Spleen (tissue), 11 donors: ENCODE results near the gene PDGFRB. TPM values are rescaled to one million over a fixed set of nuclear protein-coding genes. Genes with fewer than 3 reads are reported as not detected.

Source experiments
- DNase-seq: peaks from one replicate; pipeline ENCODE4 v3.0.0-alpha.2; 2020
- H3K27ac ChIP-seq, 8 donors: fragments of 200-600 bp; sonication (generic) in 7 of 8; 1 replicate in 4 of 8; 2 replicates in 4 of 8; pipeline versions ENCODE4 v1.5.0 to v1.8.0; 2016 to 2021; ENCODE audit warnings: inconsistent platforms in 4 of 8, mild to moderate bottlenecking in 4 of 8, moderate library complexity in 1 of 8
- H3K27me3 ChIP-seq, 7 donors: fragments of 200-600 bp; sonication (generic) in 6 of 7; replicated peaks in 1 of 7; 1 replicate in 4 of 7; 2 replicates in 3 of 7; pipeline versions ENCODE4 v1.5.0 to v1.8.0; 2016 to 2021; ENCODE audit warnings: inconsistent platforms in 3 of 7, mild to moderate bottlenecking in 1 of 7
- H3K36me3 ChIP-seq, 6 donors: fragments of 200-600 bp; sonication (generic) in 5 of 6; 1 replicate in 4 of 6; 2 replicates in 2 of 6; pipeline versions ENCODE4 v1.5.0 to v1.8.0; 2016 to 2021; ENCODE audit warnings: inconsistent platforms in 2 of 6
- H3K4me1 ChIP-seq, 6 donors: fragments of 200-600 bp; sonication (generic) in 5 of 6; 1 replicate in 3 of 6; 2 replicates in 3 of 6; pipeline versions ENCODE4 v1.5.0 to v1.8.0; 2016 to 2021; ENCODE audit warnings: inconsistent platforms in 3 of 6
- H3K4me3 ChIP-seq, 8 donors: fragments of 200-600 bp; sonication (generic) in 7 of 8; 1 replicate in 4 of 8; 2 replicates in 4 of 8; pipeline versions ENCODE4 v1.5.0 to v1.8.0; 2016 to 2021; ENCODE audit warnings: inconsistent platforms in 4 of 8, mild to moderate bottlenecking in 4 of 8, moderate library complexity in 2 of 8
- H3K9me3 ChIP-seq, 8 donors: fragments of 200-600 bp; sonication (generic) in 7 of 8; 1 replicate in 4 of 8; 2 replicates in 4 of 8; pipeline versions ENCODE4 v1.5.0 to v1.8.0; 2016 to 2021; ENCODE audit warnings: inconsistent platforms in 4 of 8
- CTCF ChIP-seq, 11 experiments: fragments of 200-600 bp in 7 of 11; fragments of 450-650 bp in 4 of 11; sonication (generic) in 4 of 11; IDR thresholded peaks in 8 of 11; conservative IDR thresholded peaks in 3 of 11; 1 replicate in 7 of 11; 2 replicates in 4 of 11; pipeline versions ENCODE4 v1.4.0 to v1.8.0; 2016 to 2021; ENCODE audit warnings: antibody characterized with exemption in 11 of 11, inconsistent platforms in 4 of 11, mild to moderate bottlenecking in 1 of 11
- POLR2A ChIP-seq, 3 donors: fragments of 450-650 bp; IDR thresholded peaks; one replicate each; pipeline ENCODE4 v1.5.1; 2017; ENCODE audit warnings: antibody characterized with exemption in 3 of 3, mild to moderate bottlenecking in 1 of 3
- POLR2AphosphoS5 ChIP-seq, 3 donors: sonication (generic); formaldehyde crosslinking; IDR thresholded peaks; one replicate each; pipeline ENCODE4 v1.5.1; 2017; ENCODE audit warnings: antibody characterized with exemption in 3 of 3
- WGBS, 5 donors: extraction: QIAGEN DNeasy Blood & Tissue Kit in 3 of 5; methylation state at CpG; one replicate each; pipeline versions ENCODE4 v1.1.5 to v1.1.7; 2013 to 2018; 5-methylcytosine and 5-hydroxymethylcytosine counted together
- intact Hi-C: fragments of 100-400 bp; cut with DNase I; formaldehyde crosslinking; loops from one replicate; pipeline ENCODE4 v1.15.0; 2023; ENCODE audit warnings: low total_unique reads
- polyA plus RNA-seq, 3 donors: library from polyadenylated mRNA; stranded (reverse); fragments of 200-250 nt; gene quantifications; one replicate each; pipeline ENCODE4 v1.2.1, GENCODE V29; 2013
- total RNA-seq, 7 donors: library from RNA; depleted of rRNA in 3 of 7; stranded (reverse); fragments of >200 nt in 3 of 7; fragmentation: NEBNext Ultra II Directional in 4 of 7; extraction: Animal tissue kit (Norgen Biotek cat#: 25700) in 4 of 7; gene quantifications; one replicate each; pipeline versions ENCODE4 v1.1.0 to v1.2.1, GENCODE V29; 2016 to 2021
- donor health status: healthy with polysubstance abuse.
- donor health status: DM: no; HTN: no; CAD: no; lungs with moderate emphysema.
- donor health status: DM: no; HTN: no; CAD: no.
- donor health status: Bipolar disorder and iron deficiency.
- donor health status: healthy.
- donor health status: DM: no; HTN: no; CAD: no.
- donor health status: DM: yes; HTN: yes; CAD: no.

Gene PDGFRB
- total and polyA plus RNA-seq, 10 donors: 12.8 to 144 (median 88.5) TPM

- H3K9me3 ChIP-seq: no peaks in the 10 kb centered on the region
- no peak for DNase-seq
- WGBS, 5 donors: 64 to 84% (median 79%) methylated on average over 5 of the region's 5 CpGs
- H3K4me1 ChIP-seq: peaks cover 0 to 10% (median 3%) of the 10 kb centered on the region in 6 donors
- no peak overlapping the region for H3K27ac ChIP-seq
- H3K27me3 ChIP-seq: peaks cover 0 to 21% (median 0%) of the 10 kb centered on the region in 7 donors
- intact Hi-C loops: no loop called here
- no peak overlapping the region for H3K4me3 ChIP-seq
- no peaks in the 10 kb centered on the region for H3K36me3 ChIP-seq
- TF ChIP-seq POLR2A (IDR thresholded peaks at IDR 0.05) (no peak), CTCF (IDR thresholded peaks at IDR 0.05 in 8 of 11, conservative IDR thresholded peaks at IDR 0.05 in 3 of 11) (peak in 5 of 11 experiments; percentile 30 to 50 (median 34)), POLR2AphosphoS5 (IDR thresholded peaks at IDR 0.05) (no peak)
These were observed 19.9 kb upstream of the PDGFRB start for GRCh38 chr5:150175536-150175935.

DNA sequence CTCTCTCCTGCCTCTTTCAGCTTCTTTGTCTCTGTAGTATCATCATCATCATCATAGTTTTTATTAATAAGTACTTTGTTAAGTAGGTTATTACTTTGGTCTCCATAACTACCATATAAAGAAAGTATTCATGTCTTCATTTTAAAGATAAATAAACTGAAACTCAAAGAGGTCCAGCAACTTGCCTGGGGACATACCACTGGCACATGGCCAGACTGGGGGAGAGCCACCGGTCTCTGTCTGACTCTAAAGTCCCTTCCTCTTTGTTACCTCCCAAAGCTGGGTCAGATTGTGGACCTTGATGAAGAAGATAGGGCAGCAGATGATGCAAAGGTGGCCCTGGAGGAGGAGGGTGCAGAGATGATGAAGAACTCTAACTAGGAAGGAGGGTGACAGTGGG is 19.4 kb upstream of the PDGFRB start:
- TF ChIP-seq CTCF (IDR thresholded peaks at IDR 0.05 in 8 of 11, conservative IDR thresholded peaks at IDR 0.05 in 3 of 11) (no peak), POLR2A (IDR thresholded peaks at IDR 0.05) (no peak), POLR2AphosphoS5 (IDR thresholded peaks at IDR 0.05) (no peak)
- Histone ChIP-seq H3K9me3 (no peaks in the 10 kb centered on the region), H3K27ac (no peak overlapping the region), H3K4me1 (peaks cover 0 to 5% (median 0%) of the 10 kb centered on the region in 6 donors), H3K4me3 (no peak overlapping the region), H3K36me3 (no peaks in the 10 kb centered on the region), H3K27me3 (peaks cover 0 to 26% (median 0%) of the 10 kb centered on the region in 7 donors)
- 65 to 90% (median 73%) methylated on average over 1 of the region's 1 CpG for WGBS, 5 donors
- no peak for DNase-seq
- intact Hi-C loops: no loop called here

- Histone ChIP-seq H3K9me3 (no peaks in the 10 kb centered on the region), H3K27ac (no peak overlapping the region), H3K27me3 (peaks cover 0 to 34% (median 2%) of the 10 kb centered on the region in 7 donors), H3K4me3 (no peak overlapping the region), H3K4me1 (no peaks in the 10 kb centered on the region), H3K36me3 (no peaks in the 10 kb centered on the region)
- TF ChIP-seq POLR2AphosphoS5 (IDR thresholded peaks at IDR 0.05) (no peak), CTCF (IDR thresholded peaks at IDR 0.05 in 8 of 11, conservative IDR thresholded peaks at IDR 0.05 in 3 of 11) (no peak), POLR2A (IDR thresholded peaks at IDR 0.05) (no peak)
- intact Hi-C loops: no loop called here
- no peak for DNase-seq
- WGBS, 5 donors: 82 to 90% (median 86%) methylated on average over 6 of the region's 6 CpGs
These were observed 18.6 kb upstream of the PDGFRB start for GRCh38 chr5:150174285-150174684.

DNA sequence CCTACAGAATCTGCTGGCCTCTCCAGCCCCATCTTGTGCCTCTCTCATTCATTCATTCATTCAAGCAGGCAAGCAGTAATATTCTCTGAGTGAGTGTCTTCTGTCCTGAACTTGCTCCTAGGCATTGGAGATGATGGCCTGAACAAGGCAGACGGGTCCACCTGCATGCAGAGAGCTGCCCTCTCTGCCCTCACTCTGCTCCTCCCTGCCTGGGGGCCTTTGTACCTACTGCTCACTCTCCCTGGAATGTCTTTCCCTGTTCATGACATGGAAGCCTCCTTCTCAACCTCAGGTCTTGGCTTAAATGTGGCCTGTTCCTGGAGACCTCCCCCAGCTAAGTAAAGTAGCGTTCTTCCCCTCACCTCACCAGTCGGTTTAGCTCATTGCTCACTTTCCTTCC is 17.5 kb upstream of the PDGFRB start:
- Histone ChIP-seq H3K9me3 (no peaks in the 10 kb centered on the region), H3K4me3 (no peak overlapping the region), H3K36me3 (no peaks in the 10 kb centered on the region), H3K27ac (no peak overlapping the region), H3K4me1 (peaks cover 0 to 6% (median 0%) of the 10 kb centered on the region in 6 donors), H3K27me3 (peaks cover 0 to 45% (median 8%) of the 10 kb centered on the region in 7 donors)
- intact Hi-C loops: no loop called here
- no peak for TF ChIP-seq POLR2A (IDR thresholded peaks at IDR 0.05)
- no peak for TF ChIP-seq CTCF (IDR thresholded peaks at IDR 0.05 in 8 of 11, conservative IDR thresholded peaks at IDR 0.05 in 3 of 11)
- TF ChIP-seq POLR2AphosphoS5 (IDR thresholded peaks at IDR 0.05): no peak
- no peak for DNase-seq
- WGBS, 5 donors: 73 to 90% (median 77%) methylated on average over 3 of the region's 3 CpGs
